HEK293 (cell line): ENCODE measurements around the gene CHST5.

Experiments used
- CTCF ChIP-seq: fragments of 450-650 bp; formaldehyde crosslinking; IDR thresholded peaks from 2 replicates; pipeline ENCODE4 v1.5.1; 2016; ENCODE audit warnings: missing biosample characterization, missing genetic modification characterization
- ZNF529 ChIP-seq: fragments of 450-650 bp; formaldehyde crosslinking; IDR thresholded peaks from 2 replicates; pipeline ENCODE4 v1.5.1; 2017; ENCODE audit warnings: missing genetic modification characterization, missing biosample characterization; ENCODE audit not compliant: insufficient replicate concordance

DNA sequence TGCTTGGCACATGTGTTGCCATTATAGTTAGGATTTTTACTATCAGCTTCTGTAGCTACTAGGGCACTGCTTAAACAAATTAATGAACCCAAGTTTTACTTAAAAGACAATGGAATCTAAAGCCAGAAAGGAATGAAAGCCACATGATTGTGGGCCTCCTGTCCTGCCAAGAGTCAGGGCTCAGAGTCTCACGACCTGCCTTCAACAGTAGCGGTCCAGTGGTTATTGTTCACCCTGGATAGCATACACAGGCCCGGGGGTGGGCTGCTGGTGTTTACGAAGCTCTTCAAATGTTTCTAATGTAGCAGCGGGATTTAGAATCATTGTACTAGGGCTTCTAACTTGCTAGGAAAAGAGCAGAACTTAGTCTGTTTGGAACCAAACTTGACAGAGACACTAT lies 38.0 kb upstream of the CHST5 start:
- TF ChIP-seq ZNF529 (no peak), CTCF (no peak)
